HCT116 (cell line): ENCODE measurements around the gene NUCB1.

Experiments
- ATF3 ChIP-seq: IDR thresholded peaks from 2 replicates; pipeline ENCODE4 v1.6.1; 2012
- CTCF ChIP-seq, 3 experiments: fragments of 200-600 bp in 1 of 3; sonication (generic) in 1 of 3; IDR thresholded peaks in 2 of 3; conservative IDR thresholded peaks in 1 of 3; 2 replicates each; pipeline ENCODE4 v1.5.1; 2012 to 2017; ENCODE audit warnings: low read depth in 2 of 3, low read length in 2 of 3, antibody characterized with exemption in 1 of 3, borderline replicate concordance in 1 of 3, control low read depth in 1 of 3, mild to moderate bottlenecking in 1 of 3, mixed read lengths in 1 of 3, mixed run types in 1 of 3, moderate library complexity in 1 of 3; ENCODE audit not compliant: insufficient read depth in 1 of 3
- EZH2phosphoT487 ChIP-seq: fragments of 200-600 bp; IDR thresholded peaks from 2 replicates; pipeline ENCODE4 v1.6.1; 2018; ENCODE audit warnings: antibody characterized with exemption, borderline replicate concordance
- JUND ChIP-seq: IDR thresholded peaks from 2 replicates; pipeline ENCODE4 v1.6.1; 2012
- MAX ChIP-seq: IDR thresholded peaks from 2 replicates; pipeline ENCODE4 v1.6.1; 2012
- POLR2A ChIP-seq: IDR thresholded peaks from 2 replicates; pipeline ENCODE4 v1.7.0; 2011; ENCODE audit warnings: borderline replicate concordance; ENCODE audit not compliant: insufficient read depth, insufficient read length; ENCODE audit errors: extremely low read depth
- POLR2AphosphoS5 ChIP-seq: IDR thresholded peaks from 2 replicates; pipeline ENCODE4 v1.6.1; 2011; ENCODE audit warnings: mild to moderate bottlenecking, low read depth, low read length, moderate library complexity
- RAD21 ChIP-seq: IDR thresholded peaks from 2 replicates; pipeline ENCODE4 v1.6.1; 2012; ENCODE audit warnings: low read depth, mild to moderate bottlenecking
- SP1 ChIP-seq: IDR thresholded peaks from 2 replicates; pipeline ENCODE4 v1.6.1; 2012; ENCODE audit warnings: low read depth
- TCF7L2 ChIP-seq: IDR thresholded peaks from 2 replicates; pipeline ENCODE4 v1.7.0; 2011; ENCODE audit warnings: borderline replicate concordance, inconsistent platforms; ENCODE audit not compliant: insufficient read depth, insufficient read length; ENCODE audit errors: extremely low read depth
- YY1 ChIP-seq: IDR thresholded peaks from 2 replicates; pipeline ENCODE4 v1.6.1; 2011; ENCODE audit warnings: low read length, low read depth, moderate library complexity, mild to moderate bottlenecking; ENCODE audit not compliant: insufficient replicate concordance; ENCODE audit errors: extremely low read depth
- ZNF274 ChIP-seq: fragments of 200-500 bp; sonication (Bioruptor generic); IDR thresholded peaks from 2 replicates; pipeline ENCODE4 v1.6.1; 2014; ENCODE audit warnings: mild to moderate bottlenecking, low read depth, low read length, inconsistent platforms

- TF ChIP-seq CTCF (IDR thresholded peaks at IDR 0.05 in 2 of 3, conservative IDR thresholded peaks at IDR 0.05 in 1 of 3; ENCODE audit: borderline replicate concordance in 1 of 3, insufficient read depth in 1 of 3, low read depth in 2 of 3, low read length in 2 of 3) (no peak), POLR2A (no peak), EZH2phosphoT487 (no peak), RAD21 (no peak), ATF3 (no peak), ZNF274 (no peak), TCF7L2 (no peak), SP1 (no peak), YY1 (no peak), POLR2AphosphoS5 (no peak), JUND (no peak), MAX (no peak)
These were observed 38.1 kb downstream of the NUCB1 start for GRCh38 chr19:48938256-48938655.
